Stimulated activated CD8-positive, alpha-beta memory T cell treated with anti-CD3 and anti-CD28 coated beads, Interleukin-4, amount 100 ng/mL, for 48 hours (primary cell): ENCODE data around the gene TMEM106C.

ENCODE experiments used
- DNase-seq: peaks from one replicate; pipeline ENCODE4 v3.0.0-alpha.2; 2020

Gene TMEM106C

DNA sequence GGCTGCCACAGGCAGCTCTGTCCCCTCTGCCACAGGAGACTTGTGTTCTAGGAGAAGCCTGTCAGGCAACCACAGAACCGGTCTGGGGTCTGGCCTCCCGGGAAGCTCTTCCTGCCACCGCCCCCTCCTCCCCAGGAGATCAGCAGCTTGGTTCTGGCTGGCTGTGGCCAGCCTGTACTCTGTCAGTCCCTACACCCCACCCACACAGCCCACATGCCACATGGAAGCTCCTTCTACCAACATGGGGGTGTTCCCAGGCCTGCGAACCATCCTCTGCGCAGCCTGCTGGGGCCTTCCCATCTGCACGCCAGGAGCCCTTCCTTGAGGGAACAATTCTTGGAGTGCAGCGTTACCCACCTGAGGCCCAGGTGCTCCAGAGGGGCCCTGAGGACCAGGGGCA is 16.8 kb downstream of the TMEM106C start:
- no peak for DNase-seq

- DNase-seq = no peak
Observed at GRCh38 chr12:47980779-47981495, 17.5 kb downstream of the TMEM106C start.

- no peak for DNase-seq
Observed at GRCh38 chr12:47981496-47982260, 18.3 kb downstream of the TMEM106C start.

GRCh38 chr12:47982311-47982710 is 18.9 kb downstream of the TMEM106C start:
- no peak for DNase-seq

GRCh38 chr12:47982770-47983169 is 19.4 kb downstream of the TMEM106C start:
- no peak for DNase-seq

- DNase-seq = no peak
Observed at GRCh38 chr12:47983541-47984115, 20.2 kb downstream of the TMEM106C start.

- no peak for DNase-seq
Observed at GRCh38 chr12:47984331-47984801, 21.0 kb downstream of the TMEM106C start.

- DNase-seq = no peak
Observed at GRCh38 chr12:47985596-47986290, 22.3 kb downstream of the TMEM106C start.

GRCh38 chr12:47986291-47986660 is 22.9 kb downstream of the TMEM106C start:
- no peak for DNase-seq

DNA sequence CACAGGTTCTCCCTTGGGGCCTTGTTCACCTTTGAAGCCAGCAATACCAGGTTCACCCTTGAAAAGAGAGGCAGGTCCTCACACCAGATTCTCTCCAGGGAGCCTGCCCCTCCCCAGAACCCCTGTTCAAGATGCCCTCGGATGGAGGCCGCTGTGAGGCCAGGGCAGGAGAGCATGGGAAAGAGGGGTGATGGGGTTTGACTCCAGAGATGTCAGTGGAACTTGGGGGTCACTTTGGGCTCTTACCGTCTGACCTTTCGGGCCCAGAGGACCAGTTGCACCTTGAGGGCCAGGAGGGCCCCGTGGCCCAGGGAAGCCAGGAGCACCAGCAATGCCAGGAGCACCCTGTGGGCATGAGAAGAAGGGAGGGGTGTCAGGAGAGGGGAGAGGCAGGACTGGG is 23.4 kb downstream of the TMEM106C start:
- no peak for DNase-seq

- no peak for DNase-seq
Observed at GRCh38 chr12:47987411-47988072, 24.1 kb downstream of the TMEM106C start.

- DNase-seq = no peak
Observed at GRCh38 chr12:47988073-47989022, 25.0 kb downstream of the TMEM106C start.

DNA sequence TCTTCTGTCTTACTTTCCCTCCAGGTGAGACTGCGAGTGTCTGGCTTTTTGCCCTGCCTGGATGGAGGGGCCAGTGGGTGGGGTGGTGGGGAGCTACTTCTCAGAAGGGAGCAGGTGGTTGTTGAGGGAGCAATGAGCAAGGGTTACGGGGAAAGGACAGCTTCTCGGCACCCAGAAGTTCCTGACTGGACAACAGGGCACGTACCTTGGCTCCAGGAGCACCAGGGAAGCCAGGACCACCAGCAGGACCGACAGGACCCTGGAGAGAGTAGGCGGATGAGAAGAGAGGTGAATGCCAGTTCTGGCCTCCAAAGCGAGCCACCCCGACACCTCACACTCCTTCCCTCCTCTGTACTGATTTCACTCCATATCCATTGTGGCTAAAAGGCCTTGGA is 25.6 kb downstream of the TMEM106C start:
- no peak for DNase-seq

- no peak for DNase-seq
Observed at GRCh38 chr12:47989666-47990065, 26.3 kb downstream of the TMEM106C start.

DNA sequence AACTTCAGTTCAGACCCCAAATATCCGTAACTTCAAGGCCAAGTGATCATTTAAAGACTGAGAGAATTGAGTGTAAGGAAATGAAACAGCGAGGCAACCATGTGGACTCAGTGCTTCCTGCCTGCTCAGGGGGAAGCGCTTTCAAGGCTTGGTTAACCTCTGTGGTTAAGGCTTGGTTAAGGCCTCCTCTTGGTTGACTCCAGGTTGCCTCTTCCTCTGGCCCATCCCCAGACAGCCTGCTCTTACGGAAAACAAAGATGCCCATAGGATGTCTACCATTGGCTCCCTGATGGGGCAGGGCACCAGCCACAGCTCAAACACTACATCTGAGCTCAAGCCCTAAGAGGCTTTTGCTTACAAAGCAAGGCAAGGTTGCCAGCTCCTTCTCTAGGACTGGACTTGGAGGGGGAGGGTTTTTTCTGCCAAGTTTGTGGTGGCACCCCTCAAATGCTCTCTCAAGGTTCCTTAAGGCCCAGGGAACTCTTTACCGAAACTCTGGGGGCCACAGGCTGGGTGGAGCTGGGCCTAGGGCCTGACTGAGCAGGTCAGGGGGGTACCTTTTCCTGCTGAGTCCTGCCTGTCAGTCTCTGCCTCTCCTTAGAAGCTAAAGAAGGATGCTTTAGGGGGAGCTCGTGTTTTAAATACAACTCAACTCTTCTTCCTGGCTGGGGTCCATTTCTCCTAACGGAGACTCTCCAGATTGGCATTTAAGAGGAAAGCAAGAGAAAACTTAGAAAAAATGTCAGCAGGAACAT is 27.1 kb downstream of the TMEM106C start:
- peak; percentile 57 for DNase-seq

- DNase-seq = no peak
Observed at GRCh38 chr12:47991106-47992061, 28.0 kb downstream of the TMEM106C start.

DNA sequence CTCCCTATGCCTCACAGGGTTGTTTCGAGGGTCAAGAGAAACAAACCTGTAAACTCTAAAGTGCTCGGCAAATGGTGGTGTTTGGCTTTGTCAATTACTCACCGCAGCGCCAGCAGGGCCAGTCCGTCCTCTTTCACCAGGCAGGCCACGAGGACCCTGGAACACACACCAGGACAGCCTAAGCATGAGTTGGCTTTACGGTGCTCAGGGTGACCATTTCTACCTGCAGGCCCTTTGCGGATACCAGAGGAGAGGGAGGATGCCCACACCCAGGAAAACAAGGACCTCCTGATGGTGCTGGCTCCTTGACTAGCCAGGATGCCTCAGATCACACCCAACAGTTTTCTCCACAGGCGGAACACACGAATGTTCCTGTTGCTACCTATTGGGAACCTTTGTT is 29.4 kb downstream of the TMEM106C start:
- no peak for DNase-seq

- no peak for DNase-seq
Observed at GRCh38 chr12:47993491-47993890, 30.1 kb downstream of the TMEM106C start.

DNA sequence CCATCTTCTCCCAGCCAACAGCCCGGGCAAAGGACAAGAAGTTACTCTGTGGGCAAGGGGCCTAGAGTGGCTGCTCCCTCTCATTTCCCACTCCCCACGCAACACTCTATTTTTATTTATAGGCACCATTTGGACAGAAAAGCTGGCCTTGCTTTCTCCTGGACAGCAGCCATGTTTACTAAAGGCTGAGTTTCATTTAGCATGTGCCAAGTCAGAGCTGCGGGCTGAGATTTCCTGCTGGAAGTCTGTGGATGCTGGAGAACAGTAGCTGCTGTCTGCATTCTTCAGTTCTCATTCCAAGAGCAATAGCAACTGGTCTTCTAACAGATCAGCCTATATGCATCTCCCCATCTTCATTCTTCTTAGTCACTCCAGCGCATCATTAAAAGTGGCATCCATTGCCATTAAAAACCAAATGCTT is 32.6 kb downstream of the TMEM106C start:
- no peak for DNase-seq

DNA sequence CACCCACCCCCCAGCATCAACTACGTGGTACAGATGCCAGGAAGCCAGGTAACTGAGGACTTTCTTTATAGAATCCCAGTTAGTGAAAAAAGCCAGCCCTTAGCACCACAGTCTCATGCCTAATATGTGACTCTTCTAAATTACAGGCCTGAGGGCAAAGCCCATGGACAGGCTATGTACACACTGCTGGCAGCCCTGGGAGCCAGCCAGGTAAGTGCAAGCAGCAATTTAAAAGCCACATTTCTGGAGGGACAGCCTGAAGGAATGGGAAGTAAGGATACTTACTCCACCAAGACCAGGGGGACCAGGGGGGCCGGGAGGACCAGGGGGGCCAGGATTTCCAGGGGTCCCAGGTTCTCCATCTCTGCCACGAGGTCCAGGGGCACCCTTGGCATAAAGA is 33.9 kb downstream of the TMEM106C start:
- DNase-seq = no peak
